Measurements from ENCODE around the gene VWA3B. TPM values are rescaled to one million over a fixed set of nuclear protein-coding genes. Genes with fewer than 3 reads are reported as not detected.

VWA3B gene
- polyA plus RNA-seq, 2 of the 4 experiments (the other 2 are of a cell fraction), result not detected

DNA sequence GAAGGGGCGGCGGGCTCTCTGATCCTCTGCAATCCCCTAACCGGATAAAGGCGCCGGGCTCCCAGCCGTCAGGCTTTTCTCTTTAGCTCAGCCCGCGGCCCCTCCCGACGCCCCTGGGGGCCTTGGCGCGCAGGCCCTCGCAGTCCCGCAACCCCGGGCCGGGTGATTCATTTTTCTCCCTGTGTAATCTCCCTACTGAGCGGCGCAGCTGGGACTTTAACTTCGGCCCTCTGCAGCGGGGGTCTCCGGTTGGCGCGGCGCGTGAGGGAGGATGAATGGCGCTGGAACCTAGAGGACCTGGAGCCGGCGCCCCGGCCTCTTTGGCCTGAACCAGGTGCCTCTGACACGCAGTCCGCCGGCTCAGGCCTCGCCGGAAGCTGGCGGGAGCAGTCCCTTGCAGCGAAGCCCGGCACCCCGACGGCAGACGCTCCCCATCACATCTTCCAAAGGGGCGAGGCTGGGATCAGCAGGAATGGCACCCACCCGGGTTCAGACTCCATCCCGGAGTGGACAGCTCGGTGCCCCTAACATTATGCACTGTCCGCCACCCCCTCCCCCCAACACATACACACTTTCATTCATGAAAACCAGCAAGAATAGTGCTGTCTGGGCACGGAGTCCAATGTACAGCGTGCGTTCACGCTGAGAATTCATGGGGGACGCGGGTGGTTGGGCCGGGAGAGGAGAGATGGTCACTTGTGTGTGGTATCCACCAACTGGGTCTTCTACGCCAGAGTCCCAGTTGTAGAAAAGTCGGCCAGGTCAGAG is 260.5 kb downstream of the VWA3B start:
- peak in 1 of 2 experiments; percentile 37; a peak in 2 of 6 replicates for ATAC-seq
- 52% methylated on average over 41 of the region's 54 CpGs for WGBS (ENCODE audit: missing lambda C conversion rate)
- H3K9me3 ChIP-seq, result peaks cover 3% of the 10 kb centered on the region; the same call in 1 of the 3 replicates
- no peak for TF ChIP-seq ZNF302 (CRISPR knock-in tag; IDR thresholded peaks at IDR 0.05)
- no peak for TF ChIP-seq ESRRA (IDR thresholded peaks at IDR 0.05; ENCODE audit: borderline replicate concordance, low read length)
- TF ChIP-seq HOXB13 (CRISPR knock-in tag; IDR thresholded peaks at IDR 0.05; ENCODE audit: low read depth), result no peak
- TF ChIP-seq CHD2 (IDR thresholded peaks at IDR 0.05; ENCODE audit: low read length, partially characterized antibody), result no peak
- no peak for TF ChIP-seq HOXA7 (CRISPR knock-in tag; IDR thresholded peaks at IDR 0.05)
- TF ChIP-seq TFCP2L1 (CRISPR knock-in tag; IDR thresholded peaks at IDR 0.05), result no peak
- TF ChIP-seq MAFK (IDR thresholded peaks at IDR 0.05; ENCODE audit: partially characterized antibody), result no peak
- TF ChIP-seq EP300 (IDR thresholded peaks at IDR 0.05), result no peak
- no peak for TF ChIP-seq FOXS1 (CRISPR knock-in tag; IDR thresholded peaks at IDR 0.05)
- TF ChIP-seq POLR2A (IDR thresholded peaks at IDR 0.05; ENCODE audit: low read length), result no peak
- TF ChIP-seq, protein P1, sequence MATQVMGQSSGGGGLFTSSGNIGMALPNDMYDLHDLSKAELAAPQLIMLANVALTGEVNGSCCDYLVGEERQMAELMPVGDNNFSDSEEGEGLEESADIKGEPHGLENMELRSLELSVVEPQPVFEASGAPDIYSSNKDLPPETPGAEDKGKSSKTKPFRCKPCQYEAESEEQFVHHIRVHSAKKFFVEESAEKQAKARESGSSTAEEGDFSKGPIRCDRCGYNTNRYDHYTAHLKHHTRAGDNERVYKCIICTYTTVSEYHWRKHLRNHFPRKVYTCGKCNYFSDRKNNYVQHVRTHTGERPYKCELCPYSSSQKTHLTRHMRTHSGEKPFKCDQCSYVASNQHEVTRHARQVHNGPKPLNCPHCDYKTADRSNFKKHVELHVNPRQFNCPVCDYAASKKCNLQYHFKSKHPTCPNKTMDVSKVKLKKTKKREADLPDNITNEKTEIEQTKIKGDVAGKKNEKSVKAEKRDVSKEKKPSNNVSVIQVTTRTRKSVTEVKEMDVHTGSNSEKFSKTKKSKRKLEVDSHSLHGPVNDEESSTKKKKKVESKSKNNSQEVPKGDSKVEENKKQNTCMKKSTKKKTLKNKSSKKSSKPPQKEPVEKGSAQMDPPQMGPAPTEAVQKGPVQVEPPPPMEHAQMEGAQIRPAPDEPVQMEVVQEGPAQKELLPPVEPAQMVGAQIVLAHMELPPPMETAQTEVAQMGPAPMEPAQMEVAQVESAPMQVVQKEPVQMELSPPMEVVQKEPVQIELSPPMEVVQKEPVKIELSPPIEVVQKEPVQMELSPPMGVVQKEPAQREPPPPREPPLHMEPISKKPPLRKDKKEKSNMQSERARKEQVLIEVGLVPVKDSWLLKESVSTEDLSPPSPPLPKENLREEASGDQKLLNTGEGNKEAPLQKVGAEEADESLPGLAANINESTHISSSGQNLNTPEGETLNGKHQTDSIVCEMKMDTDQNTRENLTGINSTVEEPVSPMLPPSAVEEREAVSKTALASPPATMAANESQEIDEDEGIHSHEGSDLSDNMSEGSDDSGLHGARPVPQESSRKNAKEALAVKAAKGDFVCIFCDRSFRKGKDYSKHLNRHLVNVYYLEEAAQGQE (IDR thresholded peaks at IDR 0.05), result no peak
- no peak for TF ChIP-seq CHD4 (IDR thresholded peaks at IDR 0.05; ENCODE audit: borderline replicate concordance)
- CTCF ChIA-PET, result no interaction called here
- FAIRE-seq, result no peak
- H3K4me2 ChIP-seq, result no peak overlapping the region
- H3K4me1 ChIP-seq, result no peaks in the 10 kb centered on the region
- H3K4me3 ChIP-seq, result no peak overlapping the region
- no peak overlapping the region for H3K27ac ChIP-seq
- POLR2A ChIA-PET, result no interaction called here
- DNase-seq (ENCODE audit: low read depth in 1 of 2, low spot score in 1 of 2), result no peak

DNA sequence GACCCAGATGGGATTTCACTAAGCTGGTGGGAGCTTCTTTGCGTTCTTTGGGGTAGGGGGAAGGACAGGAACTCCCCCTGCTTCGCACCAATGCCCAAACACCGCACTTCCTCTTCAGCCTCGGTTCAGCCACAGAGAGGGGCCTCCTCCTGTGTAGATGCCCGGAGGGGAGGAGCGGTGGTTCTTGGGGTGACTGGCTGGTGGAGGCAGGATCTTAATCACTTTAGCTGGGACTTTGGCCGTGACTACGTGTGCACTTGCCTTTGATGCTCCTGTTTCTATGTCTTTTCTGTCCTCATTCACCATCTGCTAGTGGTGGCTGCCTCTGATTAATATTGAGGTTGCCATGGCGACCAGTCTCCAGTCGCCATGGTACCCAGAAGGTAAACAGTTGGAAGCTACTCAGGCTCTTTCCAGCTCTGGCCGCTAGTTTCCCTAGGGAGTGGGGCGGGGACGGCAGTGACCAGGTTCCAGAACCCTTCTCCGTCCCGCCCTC is 261.1 kb downstream of the VWA3B start:
- 45% methylated on average over 14 of the region's 15 CpGs for WGBS (ENCODE audit: missing lambda C conversion rate)
- H3K4me3 ChIP-seq, result no peak overlapping the region
- no peak overlapping the region for H3K27ac ChIP-seq
- H3K4me2 ChIP-seq, result no peak overlapping the region
- peak in 1 of 2 experiments; percentile 25; a peak in 2 of 6 replicates for ATAC-seq
- DNase-seq (ENCODE audit: low read depth in 1 of 2, low spot score in 1 of 2), result peak in 1 of 2 experiments; percentile 19
- ChIA-PET CTCF (no interaction called here), POLR2A (no interaction called here)
- TF ChIP-seq FOXS1 (CRISPR knock-in tag; IDR thresholded peaks at IDR 0.05) (no peak), JUN (IDR thresholded peaks at IDR 0.05) (no peak), RNF2 (IDR thresholded peaks at IDR 0.05; ENCODE audit: borderline replicate concordance, low read depth) (no peak), CEBPB (IDR thresholded peaks at IDR 0.05) (no peak), ZSCAN20 (CRISPR knock-in tag; IDR thresholded peaks at IDR 0.05) (no peak), ZC3H11A (IDR thresholded peaks at IDR 0.05) (no peak), CBX8 (IDR thresholded peaks at IDR 0.05) (no peak), MAZ (IDR thresholded peaks at IDR 0.05; ENCODE audit: borderline replicate concordance, low read depth, low read length) (no peak), FOSL2 (IDR thresholded peaks at IDR 0.05) (no peak), FOSL2 (CRISPR knock-in tag; IDR thresholded peaks at IDR 0.05) (no peak), PHF8 (IDR thresholded peaks at IDR 0.05; ENCODE audit: borderline replicate concordance, low read depth) (no peak), KDM1A (IDR thresholded peaks at IDR 0.05; ENCODE audit: low read depth) (no peak), HDAC2 (IDR thresholded peaks at IDR 0.05) (no peak), SMC3 (IDR thresholded peaks at IDR 0.05) (no peak), RCOR1 (IDR thresholded peaks at IDR 0.05; ENCODE audit: low read depth, low read length) (no peak), HOXB13 (CRISPR knock-in tag; IDR thresholded peaks at IDR 0.05; ENCODE audit: low read depth) (no peak)
- TF ChIP-seq, protein P2, sequence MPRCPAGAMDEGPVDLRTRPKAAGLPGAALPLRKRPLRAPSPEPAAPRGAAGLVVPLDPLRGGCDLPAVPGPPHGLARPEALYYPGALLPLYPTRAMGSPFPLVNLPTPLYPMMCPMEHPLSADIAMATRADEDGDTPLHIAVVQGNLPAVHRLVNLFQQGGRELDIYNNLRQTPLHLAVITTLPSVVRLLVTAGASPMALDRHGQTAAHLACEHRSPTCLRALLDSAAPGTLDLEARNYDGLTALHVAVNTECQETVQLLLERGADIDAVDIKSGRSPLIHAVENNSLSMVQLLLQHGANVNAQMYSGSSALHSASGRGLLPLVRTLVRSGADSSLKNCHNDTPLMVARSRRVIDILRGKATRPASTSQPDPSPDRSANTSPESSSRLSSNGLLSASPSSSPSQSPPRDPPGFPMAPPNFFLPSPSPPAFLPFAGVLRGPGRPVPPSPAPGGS (IDR thresholded peaks at IDR 0.05), result no peak
- TF ChIP-seq, protein P3, sequence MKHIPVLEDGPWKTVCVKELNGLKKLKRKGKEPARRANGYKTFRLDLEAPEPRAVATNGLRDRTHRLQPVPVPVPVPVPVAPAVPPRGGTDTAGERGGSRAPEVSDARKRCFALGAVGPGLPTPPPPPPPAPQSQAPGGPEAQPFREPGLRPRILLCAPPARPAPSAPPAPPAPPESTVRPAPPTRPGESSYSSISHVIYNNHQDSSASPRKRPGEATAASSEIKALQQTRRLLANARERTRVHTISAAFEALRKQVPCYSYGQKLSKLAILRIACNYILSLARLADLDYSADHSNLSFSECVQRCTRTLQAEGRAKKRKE (CRISPR knock-in tag; IDR thresholded peaks at IDR 0.05; ENCODE audit: low read depth), result no peak
- TF ChIP-seq, protein P4, sequence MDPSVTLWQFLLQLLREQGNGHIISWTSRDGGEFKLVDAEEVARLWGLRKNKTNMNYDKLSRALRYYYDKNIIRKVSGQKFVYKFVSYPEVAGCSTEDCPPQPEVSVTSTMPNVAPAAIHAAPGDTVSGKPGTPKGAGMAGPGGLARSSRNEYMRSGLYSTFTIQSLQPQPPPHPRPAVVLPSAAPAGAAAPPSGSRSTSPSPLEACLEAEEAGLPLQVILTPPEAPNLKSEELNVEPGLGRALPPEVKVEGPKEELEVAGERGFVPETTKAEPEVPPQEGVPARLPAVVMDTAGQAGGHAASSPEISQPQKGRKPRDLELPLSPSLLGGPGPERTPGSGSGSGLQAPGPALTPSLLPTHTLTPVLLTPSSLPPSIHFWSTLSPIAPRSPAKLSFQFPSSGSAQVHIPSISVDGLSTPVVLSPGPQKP (IDR thresholded peaks at IDR 0.05; ENCODE audit: low read depth, low read length), result no peak
- FAIRE-seq, result no peak
- no peaks in the 10 kb centered on the region for H3K4me1 ChIP-seq
- H3K9me3 ChIP-seq, result peaks cover 9% of the 10 kb centered on the region; the same call in 2 of the 3 replicates
